Stimulated activated CD4-positive, alpha-beta T cell treated with anti-CD3 and anti-CD28 coated beads, Interleukin-15, amount 100 ng/mL, for 24 hours (primary cell): ENCODE measurements around the gene TAGLN.

Source experiments
- DNase-seq: peaks from one replicate; pipeline ENCODE4 v3.0.0-alpha.2; 2020

The TAGLN gene

GRCh38 chr11:117217141-117218084 is 18.2 kb downstream of the TAGLN start:
- DNase-seq, result no peak

DNA sequence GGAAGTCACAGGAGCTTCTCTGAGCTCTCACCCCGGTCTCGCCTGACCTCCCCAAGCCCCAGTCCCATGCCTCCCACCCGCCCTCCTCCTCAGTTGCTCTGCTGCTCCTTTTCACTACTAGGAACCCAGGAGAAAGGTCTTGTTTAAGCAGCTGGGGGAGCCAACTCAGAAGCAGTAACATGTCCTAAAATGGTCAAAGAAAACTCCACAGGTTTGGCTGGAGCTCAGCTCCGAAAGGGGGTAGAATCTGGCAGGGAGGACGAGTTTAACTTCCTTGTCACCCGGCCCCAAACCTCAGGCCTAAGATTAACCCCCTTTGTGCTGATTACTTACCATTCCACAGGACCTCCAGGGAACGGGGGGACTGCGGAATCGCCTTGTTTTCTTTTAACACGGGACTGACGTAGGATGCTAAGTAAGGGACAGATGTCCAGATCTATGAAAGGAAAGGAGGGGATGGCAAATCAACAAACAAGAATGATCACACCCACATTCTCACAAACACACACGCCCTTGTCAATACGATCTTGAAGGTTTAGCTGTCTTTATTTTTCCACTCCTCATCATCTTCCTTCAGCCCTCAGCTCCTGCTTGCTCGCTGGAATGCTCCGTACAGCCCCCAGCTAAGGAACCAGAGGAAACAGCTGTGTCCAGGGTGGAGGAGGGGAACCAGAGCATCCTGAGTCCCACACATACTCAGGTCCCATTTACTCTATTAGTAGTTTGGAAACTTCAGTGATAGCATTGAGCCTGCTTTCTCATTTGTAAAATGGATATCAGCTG is 19.2 kb downstream of the TAGLN start:
- no peak for DNase-seq

DNA sequence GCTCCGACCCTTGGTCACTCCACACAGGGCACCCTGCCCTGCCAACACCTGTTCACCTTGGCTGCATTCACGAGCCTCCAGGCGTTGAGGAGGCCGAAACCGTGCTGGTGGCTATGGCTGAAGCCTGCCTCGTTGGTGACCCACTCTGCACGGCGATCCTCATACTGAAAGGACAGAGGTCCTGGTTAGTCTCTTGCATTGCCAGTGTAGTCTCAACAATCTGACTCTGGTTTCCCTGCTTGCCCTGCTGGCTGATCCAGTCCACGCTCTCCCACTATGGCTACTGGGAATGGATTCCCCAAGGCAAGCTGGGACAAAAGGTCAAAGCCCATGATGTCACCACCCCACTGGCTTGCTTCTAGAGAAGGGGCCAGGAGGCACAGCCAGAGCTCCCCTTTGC is 19.8 kb downstream of the TAGLN start:
- DNase-seq, result no peak

DNA sequence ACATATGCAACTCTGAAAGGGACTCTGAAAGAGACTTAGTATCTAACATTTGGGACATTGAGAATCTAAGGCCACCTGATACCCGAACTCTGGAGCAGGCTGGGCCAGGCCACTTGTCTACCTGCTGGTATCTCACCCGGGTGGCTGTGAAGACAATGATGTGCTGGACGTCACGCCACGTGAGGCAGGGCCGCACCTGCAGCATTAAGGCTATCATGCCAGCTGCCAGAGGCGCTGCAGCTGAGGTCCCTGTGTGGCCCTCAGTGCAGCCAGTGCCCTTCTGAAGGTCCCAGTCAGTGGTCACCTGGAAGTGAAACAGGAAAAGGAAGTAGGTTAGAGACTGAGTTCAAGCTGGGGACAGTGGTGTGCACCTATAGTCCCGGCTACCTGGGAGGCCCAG is 20.3 kb downstream of the TAGLN start:
- DNase-seq, result no peak

DNA sequence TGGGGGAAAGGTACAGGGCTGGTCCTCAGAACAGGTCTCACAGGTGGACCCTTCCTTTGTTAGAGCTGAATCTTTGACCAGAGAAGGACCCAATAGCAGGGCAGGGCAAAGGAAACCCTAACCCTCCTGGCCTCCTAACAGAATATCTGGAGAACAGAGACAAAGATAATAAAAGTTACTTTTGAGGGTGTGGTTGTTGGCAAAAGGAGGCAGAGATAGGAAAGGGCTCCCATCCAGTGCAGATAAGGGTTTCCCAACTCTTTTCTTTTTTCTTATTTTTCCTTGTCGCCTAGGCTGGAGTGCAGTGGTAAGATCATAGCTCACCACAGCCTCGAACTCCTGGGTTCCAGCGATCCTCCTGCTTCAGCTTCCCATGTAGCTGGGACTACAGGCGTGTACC is 20.8 kb downstream of the TAGLN start:
- no peak for DNase-seq

DNA sequence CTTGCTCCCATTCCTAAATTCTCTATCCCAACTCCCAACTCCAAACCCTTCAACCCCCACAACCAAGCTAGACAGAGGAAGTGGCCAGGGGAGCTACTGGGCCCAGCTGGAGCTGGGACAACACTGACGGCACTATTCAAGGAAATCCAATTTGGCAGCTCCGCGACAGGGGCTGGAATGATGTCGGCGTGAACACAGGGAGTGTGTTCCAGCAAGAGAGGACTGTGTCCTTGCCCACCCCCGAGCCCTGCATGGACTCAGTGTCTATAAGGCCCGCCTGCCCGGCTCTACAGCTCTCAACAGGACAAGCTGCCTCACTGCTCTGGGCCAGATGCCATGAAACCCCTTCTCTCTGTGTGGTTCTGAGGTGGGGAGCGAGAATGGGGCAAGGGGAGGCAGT is 21.4 kb downstream of the TAGLN start:
- DNase-seq, result no peak

DNA sequence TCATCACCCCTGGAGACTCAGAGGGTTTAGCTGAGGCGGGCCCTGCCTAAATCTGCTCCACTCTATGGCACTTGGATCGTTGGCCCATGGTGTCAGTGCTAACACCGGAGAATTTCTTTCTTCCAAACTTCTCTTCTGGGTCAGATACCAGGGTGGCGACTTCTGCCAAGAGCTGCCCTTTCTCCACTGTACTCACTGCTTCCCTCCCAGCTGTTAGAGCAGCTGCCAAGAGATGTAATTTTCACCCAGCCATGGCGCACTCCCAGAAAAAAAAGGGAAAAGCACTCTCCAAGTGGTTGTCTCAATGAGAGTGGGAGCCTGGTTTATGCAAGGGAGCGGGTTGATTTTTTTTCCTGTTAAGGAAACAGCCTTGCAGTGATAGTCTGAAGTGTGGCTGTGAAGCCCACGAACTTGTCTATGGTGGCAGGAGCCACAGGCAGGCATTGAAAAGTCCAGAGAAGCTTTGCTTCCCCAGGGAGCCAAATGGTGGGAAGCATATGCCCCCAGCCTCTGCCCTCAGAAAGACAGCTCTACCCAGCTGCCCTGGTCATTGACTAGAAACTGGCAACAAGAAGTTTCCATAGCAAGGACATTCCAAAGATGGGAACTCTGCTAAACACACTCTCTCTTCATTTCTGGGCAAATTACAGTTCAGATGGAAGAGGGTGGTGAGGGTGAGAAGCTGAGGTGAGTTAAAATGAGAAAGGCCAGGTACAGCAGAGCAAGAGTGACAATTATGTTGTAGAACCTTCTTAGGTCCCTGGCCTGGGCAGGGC is 22.0 kb downstream of the TAGLN start:
- DNase-seq, result no peak

DNA sequence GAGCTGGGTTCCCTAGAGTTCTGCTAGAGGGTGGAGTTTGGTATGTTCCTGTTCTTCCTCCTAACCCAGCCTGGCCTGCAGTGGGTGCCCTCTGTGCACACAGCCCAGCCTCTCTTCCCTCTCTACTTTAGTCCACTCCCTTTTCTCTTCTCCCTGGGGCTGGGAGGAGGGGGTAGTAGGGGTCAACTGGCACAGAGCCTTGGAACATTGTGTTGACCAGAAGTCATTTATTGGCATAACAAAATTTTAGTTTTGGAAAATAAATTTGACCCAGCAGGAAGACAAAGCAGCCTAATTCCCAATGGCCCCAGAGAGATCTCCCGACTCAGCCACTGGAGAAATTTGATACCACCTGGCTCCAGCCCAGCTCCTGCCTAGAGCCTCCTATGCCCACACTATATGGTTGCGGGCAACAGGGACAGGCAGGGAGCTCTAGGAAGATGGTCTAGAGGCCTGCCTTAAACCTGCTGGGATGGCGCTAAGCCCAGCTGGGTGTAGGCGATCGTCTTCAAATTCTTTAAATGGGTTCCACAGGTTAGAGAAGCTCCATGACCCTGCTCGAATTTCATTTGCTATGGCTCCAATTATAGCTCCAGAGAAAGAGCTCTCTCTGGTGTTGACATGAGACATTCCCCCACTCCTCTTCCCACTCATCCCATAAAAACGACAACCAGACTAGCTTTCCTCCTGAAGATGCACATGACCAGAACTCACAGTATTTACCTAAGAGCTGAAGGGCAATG is 22.8 kb downstream of the TAGLN start:
- no peak for DNase-seq

GRCh38 chr11:117222991-117223740 is 24.0 kb downstream of the TAGLN start:
- DNase-seq, result no peak

DNA sequence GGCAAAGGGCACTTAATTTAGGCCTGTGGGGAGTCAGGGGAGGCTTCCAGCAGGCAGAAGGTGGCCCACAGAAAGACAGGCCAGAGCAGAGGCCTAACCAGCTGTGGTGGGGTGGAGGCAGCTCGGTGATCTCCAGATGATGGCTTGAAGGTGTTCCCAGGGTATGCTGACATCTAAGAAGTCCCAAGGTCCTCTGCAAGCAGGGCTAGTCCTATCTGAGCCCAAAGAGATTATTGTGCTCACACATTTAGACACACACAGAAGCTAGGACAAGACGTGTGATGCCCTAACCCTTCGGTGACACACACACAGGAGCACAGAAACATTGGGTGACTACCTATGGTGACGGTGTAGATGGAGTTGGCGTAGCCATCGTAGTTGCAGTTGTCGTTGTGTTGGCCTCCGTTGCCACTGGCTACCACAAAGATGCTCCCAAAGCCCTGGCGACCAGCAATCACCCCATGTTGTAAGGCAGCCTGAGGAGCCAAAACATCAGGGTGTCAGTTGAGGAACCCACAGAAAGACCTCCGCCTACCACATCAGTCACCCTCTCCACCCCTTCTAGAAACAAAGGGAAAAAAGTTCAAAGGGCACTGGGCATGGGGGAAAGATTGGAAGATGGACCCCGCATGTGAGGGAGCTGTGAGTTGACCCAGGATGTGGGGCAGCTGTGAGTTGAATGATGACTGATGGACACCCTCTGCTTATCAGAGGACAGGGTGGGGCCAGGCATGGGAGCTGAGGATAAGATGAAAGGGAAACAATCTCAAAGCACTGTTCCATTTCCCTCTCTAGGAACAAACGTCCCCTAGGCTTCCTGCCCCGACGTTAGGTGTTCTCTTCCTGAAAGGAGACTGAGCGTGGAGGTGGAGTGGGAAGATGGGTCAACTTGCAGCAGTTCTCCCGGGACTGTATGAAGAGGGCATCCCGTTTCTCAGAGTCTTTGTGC is 24.8 kb downstream of the TAGLN start:
- DNase-seq, result no peak

GRCh38 chr11:117225553-117226170 is 26.5 kb downstream of the TAGLN start:
- DNase-seq, result no peak

DNA sequence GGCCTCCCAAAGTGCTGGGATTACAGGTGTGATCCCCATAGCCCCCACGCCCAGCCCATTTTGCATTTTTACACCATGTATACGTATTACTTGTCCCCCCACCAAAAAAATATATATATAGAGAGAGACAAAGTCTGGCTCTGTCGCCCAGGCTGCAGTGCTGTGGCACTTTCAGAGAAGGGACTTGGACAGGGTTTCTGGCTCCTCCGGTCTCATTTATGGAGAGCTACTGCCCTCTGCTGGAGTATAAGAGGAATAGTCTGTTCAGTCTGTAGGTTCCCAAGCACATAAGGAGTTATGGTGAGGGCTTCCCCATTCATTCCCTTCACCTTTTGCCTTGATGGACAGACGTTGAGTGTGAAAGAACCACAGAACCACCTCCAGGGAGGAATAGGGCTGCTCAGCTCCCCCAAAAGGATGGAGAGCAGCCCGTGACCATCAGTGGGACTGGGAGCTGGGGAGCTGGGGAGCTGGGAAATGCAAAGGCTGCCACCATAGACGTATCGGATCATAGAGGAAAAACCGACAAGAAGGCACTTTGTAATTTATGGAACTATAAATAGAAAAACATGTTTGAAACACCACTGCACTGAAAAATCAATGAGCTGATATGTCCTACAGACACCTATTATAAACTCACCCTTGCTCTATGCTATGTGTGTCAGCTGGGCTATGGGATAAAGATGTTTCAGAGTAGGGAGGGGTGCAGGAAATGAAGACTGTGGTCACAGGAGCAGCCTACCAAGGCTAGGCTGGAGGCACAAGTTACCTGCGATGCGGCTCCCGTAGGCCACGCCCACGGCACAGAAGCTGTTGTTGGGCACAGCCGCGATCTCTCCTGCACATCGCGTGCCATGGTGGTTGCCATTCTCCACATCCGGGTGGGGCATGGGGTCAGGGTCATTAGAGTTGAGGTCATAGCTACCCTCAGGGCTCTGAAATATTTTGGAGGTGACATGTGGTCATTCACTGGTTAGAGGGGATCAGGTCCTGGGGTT is 27.5 kb downstream of the TAGLN start:
- DNase-seq, result peak; percentile 38

GRCh38 chr11:117228091-117228490 is 28.9 kb downstream of the TAGLN start:
- no peak for DNase-seq

DNA sequence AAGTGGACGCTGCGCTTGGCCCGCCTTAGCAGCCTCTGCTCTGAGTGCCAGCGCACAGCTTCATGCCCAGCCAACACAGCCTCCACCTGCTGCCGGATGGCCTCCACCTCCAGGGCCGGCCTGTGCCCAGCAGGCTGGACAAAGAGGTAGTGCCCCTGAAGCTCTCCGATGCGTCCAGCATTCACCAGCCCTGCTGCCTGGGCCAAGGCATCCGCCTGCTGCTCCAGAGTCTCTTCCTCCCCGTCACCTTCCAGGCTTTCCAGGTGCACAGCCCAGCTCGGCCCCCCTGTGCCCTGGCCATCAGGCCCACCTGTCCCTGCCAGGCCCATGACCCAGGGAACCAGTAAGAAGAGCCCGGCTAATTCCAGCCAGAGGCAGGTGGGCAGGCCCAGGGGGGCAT is 30.2 kb downstream of the TAGLN start:
- DNase-seq, result no peak

GRCh38 chr11:117229931-117230285 is 30.7 kb downstream of the TAGLN start:
- no peak for DNase-seq

GRCh38 chr11:117230286-117230961 is 31.3 kb downstream of the TAGLN start:
- peak; percentile 71 for DNase-seq

- no peak for DNase-seq
These were observed 32.0 kb downstream of the TAGLN start for GRCh38 chr11:117230999-117231841.

GRCh38 chr11:117231842-117232091 is 32.6 kb downstream of the TAGLN start, which contains the start of gene PCSK7:
TSS of gene PCSK7 (minus strand) at chr11:117232073. CDS start at chr11:117229844, 2,229 bp downstream.
- DNase-seq, result peak; percentile 78
